KOPT-K1 (cell line): ENCODE data around the gene FGFBP2.
"Not testable (repeated sequence)": the region's sequence is repeated elsewhere in the genome, so short reads cannot be mapped to it uniquely, and the experiment has no call there.

Experiments
- H3K27ac ChIP-seq: fragments of 200-600 bp; sonication (generic); 2 replicates; pipeline ENCODE4 v1.5.1; 2016; ENCODE audit warnings: antibody characterized with exemption, mild to moderate bottlenecking, low read depth, low read length; ENCODE audit not compliant: poor library complexity, severe bottlenecking
- H3K36me3 ChIP-seq: fragments of 200-600 bp; sonication (generic); 2 replicates; pipeline ENCODE4 v1.5.1; 2017; ENCODE audit warnings: antibody characterized with exemption, mild to moderate bottlenecking, low read length, moderate library complexity; ENCODE audit not compliant: insufficient read depth
- H3K9me3 ChIP-seq: fragments of 200-600 bp; sonication (generic); 2 replicates; pipeline ENCODE4 v1.5.1; 2017; ENCODE audit warnings: antibody characterized with exemption, low read length, mild to moderate bottlenecking; ENCODE audit not compliant: insufficient read depth, poor library complexity, severe bottlenecking

The FGFBP2 gene

DNA sequence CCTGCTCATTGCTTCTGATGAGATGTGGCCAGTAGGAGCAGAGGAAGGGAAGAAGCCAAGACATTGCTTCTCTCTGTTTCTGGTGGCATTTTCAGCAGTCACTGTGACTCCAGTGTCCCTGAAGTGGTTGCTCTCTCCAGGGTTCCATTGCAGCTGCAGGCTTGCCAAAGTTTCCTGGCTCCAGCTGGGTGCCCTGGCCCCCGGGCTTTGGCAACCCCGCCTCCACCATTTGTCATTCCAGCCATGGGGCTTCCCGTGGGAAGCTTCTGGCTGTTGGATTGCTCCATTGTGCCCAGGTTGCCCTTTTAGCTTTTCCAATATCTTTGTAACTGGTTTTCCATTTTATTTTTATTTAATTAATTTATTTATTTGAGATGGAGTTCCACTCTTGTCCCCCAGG is 37.1 kb downstream of the FGFBP2 start:
- Histone ChIP-seq H3K9me3 (no peaks in the 10 kb centered on the region), H3K27ac (no peak overlapping the region), H3K36me3 (no peaks in the 10 kb centered on the region)

DNA sequence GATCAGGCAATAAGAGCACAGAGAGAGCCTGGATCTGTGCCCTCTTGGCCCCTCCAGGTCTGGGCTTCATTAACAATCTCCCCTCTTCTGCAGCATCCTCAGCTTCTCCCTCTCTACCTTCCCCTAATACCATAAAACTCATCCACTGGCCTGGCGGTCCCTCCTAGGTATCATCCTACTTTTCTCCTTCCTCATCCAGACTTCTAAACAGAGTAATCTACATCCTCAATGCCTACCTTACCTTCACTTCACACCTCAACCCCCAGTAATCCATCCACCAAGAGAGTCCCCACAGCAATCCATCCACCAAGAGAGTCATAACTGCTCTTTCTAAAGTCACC is 41.4 kb downstream of the FGFBP2 start:
- no peak overlapping the region for H3K27ac ChIP-seq

DNA sequence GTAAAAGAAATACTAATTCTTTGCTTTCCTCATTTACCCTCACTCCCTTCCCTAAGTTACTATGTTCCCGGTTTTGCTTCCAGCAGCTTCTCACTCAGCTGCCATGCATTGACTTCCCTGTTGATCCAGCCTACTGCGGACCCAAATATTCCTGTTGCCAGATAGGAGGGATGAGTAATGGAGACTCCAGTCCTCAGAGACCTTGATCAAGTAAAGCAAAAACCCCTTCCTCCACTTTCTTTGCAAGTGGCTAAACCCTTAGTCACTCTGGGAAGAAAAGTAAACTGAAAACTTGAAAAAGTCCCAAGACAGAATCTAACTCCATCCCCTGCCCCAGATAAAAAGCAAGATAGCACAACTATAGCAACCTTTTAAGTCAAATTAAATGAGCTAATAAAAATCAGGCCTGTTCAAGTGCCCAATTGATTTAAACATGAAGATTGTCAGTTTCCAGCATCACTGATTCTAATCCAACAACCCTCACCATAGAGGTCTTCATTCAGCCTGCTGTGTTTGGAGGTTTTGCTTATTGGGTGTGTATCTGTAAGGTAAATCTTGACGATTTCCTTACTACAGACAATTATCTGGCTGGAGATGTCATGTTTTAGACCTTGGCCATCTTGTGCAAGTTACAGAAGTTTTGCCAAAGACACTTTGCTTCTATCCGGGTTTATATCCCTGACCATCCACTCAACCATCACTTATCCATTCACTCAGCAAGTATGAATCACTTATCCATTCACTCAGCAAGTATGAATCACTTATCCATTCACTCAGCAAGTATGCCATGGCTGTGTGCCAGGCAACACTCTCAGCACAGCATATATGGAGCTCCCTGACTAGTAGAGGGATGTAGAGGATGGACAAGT is 42.0 kb downstream of the FGFBP2 start:
- Histone ChIP-seq H3K9me3 (peaks cover 6% of the 10 kb centered on the region), H3K36me3 (no peaks in the 10 kb centered on the region), H3K27ac (no peak overlapping the region)

More for the DNA sequence above, 41.4 kb downstream of the FGFBP2 start:
- no peaks in the 10 kb centered on the region for H3K36me3 ChIP-seq
- peaks cover 2% of the 10 kb centered on the region for H3K9me3 ChIP-seq

DNA sequence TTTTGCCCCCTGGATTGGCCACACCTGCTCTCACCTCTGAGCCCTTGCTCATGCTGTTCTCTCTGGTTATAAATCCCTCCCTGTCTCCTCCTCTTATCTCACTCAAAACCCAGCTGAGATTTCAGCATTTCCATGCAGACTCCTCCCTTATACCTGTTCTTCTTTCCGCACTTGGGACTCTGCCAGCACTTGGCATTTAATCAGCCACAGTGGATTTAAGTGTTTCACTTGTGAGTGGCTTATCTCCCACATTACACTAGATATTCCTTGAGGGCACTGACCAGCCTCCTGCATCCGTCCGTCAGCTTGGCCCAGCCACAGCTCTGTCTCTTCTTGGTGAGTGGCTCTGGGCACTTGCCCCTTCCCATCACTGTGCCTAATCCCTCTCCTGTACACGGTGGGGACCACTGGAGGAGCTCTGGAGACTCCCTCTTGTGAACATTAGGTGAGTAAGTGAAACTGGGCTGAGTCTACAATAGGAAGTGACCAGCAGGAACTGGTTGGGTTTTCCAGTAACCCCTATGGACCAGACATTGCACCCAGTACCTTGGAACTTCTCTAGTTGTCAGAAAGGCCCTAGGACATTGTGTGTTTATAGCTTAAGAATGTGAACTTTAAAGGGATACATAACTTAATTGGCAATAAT is 44.4 kb downstream of the FGFBP2 start:
- Histone ChIP-seq H3K36me3 (no peaks in the 10 kb centered on the region), H3K9me3 (peaks cover 21% of the 10 kb centered on the region), H3K27ac (no peak overlapping the region)

DNA sequence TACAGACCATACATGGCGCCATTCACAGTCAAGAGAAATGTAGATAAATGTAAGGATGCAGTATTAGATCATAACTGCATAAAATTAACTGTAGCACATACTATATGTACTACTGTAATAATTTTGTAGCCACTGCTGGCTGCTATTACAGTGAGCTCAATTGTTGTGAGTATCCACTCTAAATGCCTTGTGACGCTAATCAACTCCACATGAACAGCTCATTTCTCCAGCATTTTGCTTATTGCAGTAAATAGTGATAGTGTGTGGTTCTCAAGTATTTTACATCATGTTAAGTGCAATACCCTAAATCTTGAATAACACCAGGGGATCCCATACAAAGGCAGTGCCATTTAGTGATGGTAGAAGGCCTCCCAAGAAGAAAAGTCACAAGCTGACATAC is 45.7 kb downstream of the FGFBP2 start:
- Histone ChIP-seq H3K36me3 (no peaks in the 10 kb centered on the region), H3K9me3 (peaks cover 21% of the 10 kb centered on the region), H3K27ac (no peak overlapping the region)

DNA sequence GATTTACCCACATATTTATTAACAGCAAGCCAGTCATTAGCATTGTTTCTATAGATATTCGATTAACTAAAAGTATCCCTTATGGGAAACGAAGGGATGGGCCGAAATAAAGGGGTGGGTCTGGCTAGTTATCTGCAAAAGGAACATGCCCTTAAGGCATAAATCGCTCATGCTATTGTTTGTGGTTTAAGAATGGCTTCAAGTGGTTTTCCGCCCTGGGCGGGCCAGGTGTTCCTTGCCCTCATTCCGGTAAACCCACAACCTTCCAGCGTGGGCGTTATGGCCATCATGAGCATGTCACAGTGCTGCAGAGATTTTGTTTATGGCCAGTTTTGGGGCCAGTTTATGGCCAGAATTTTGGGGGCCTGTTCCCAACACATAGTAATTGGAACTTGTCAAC is 46.6 kb downstream of the FGFBP2 start:
- H3K27ac ChIP-seq = not testable (repeated sequence)
- peaks cover 21% of the 10 kb centered on the region for H3K9me3 ChIP-seq

DNA sequence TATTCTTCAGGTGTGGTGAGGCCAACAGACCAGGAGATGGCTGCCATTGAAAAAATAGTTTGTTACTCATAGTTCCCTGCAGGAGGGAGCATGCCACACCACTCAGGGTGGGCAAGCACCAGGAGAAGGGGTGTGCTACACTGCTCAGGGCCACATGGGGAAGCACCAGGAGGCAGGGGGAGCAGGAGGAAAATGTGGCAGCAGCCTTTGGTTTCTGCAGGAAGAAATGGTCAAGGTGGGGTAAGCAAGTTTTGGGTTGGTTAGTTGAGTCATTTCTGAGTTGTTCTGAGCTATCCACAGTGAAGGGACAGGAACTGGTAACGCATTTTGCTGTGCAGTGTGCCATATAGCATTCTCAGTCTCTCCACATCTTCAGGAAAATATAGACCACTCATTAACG is 48.2 kb downstream of the FGFBP2 start:
- Histone ChIP-seq H3K27ac (no peak overlapping the region), H3K36me3 (no peaks in the 10 kb centered on the region)

More for the DNA sequence above, 46.6 kb downstream of the FGFBP2 start:
- not testable (repeated sequence) for H3K36me3 ChIP-seq

DNA sequence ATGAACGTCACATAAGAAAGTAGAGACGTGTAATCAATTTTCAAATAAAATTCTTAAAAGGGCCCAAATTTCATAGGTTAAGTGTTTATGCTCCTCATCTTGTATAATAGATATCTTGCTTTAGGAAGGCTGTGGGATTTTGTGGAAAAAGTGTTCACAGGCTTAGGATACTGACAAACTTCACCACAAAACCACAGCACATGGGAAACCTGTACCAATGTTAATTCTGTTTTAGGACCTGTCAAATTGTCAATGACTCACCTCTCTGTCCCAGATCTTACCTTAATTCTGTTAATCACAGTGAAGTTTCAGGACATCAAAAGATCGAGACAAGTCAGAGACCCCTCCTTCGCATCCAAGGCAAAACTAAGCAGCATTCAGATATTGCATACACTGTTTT is 48.7 kb downstream of the FGFBP2 start:
- no peaks in the 10 kb centered on the region for H3K36me3 ChIP-seq
- peaks cover 21% of the 10 kb centered on the region for H3K9me3 ChIP-seq
- no peak overlapping the region for H3K27ac ChIP-seq

More for the DNA sequence above, 48.2 kb downstream of the FGFBP2 start:
- peaks cover 21% of the 10 kb centered on the region for H3K9me3 ChIP-seq

DNA sequence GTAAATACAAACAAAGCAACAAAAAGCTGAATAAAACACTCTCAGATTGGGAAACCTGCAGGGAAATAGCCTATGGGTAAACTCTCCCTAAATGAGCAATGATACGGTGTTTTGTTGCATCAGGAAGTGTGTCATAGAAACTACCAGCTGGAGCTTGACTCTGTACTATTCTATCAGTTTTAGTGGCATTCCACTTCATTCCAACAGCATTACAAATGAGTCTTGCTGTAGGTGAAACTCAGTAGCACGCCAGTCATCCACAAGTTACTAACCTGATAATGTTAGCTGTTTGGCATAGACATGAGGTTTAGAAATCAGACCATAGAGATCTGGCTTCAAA is 49.4 kb downstream of the FGFBP2 start:
- Histone ChIP-seq H3K9me3 (peaks cover 21% of the 10 kb centered on the region), H3K27ac (no peak overlapping the region), H3K36me3 (no peaks in the 10 kb centered on the region)

DNA sequence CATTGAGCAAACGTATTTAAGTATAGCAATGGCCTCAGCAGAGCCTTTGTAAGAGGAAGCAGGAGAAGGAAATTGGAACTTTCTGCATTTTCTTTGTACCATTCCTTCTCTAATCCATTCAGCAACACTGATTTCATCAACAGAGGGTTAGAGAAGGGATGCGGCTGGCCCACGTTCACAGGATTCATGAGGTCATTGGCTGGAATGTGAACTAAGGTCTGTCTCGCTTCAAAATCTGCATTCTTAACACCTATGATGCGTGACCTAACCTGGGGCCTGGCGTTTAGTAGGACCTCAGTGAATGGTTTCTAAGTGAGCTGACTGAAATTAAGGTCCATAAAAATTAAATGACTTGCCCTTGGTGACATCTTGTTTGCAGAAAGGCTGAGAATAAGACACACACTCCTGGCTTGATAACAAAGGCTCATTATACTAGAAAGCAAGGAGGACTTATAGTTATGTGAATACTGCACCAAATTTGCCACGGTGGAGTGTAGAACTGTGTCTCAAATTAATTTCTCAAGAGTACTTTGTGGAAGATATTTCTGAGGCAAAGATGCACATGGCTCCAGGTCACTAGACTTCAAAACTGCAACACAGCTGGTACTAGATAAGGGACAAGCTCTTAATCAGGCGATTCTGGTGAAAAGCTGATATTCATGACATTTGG is 49.9 kb downstream of the FGFBP2 start:
- Histone ChIP-seq H3K36me3 (no peaks in the 10 kb centered on the region), H3K27ac (no peak overlapping the region), H3K9me3 (peaks cover 21% of the 10 kb centered on the region)

DNA sequence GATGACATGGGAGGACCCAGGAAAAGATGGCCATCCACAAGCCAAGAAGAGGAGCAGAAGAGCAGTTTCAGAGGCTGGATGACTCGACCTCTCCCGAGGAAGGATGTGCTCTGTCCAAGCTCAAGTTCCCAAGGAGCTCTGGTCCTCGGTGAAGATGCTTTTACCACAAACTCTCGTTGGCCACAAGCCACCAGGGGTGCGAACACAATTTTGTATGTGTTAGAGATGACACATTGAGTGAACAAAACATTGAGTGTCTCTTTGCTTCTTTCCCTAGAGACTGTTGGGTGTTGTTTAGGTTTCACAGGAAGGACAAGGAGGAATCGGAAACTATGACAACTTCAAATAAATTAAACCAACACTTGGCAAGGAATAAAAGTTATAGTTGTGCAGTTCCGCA is 50.7 kb downstream of the FGFBP2 start:
- H3K9me3 ChIP-seq = peaks cover 21% of the 10 kb centered on the region
- H3K36me3 ChIP-seq = no peaks in the 10 kb centered on the region
- H3K27ac ChIP-seq = no peak overlapping the region
